ENCODE measurements around the gene PHKA1. TPM values are rescaled to one million over a fixed set of nuclear protein-coding genes. Genes with fewer than 3 reads are reported as not detected.

Gene PHKA1

Small RNA genes within 50 kb of the gene (small RNA-seq; reads per million reads assigned to genes)
- gene BX295541.1 = not detected
- gene RF00012 = not detected
- gene RNU1-112P = 9.2 reads per million, percentile 90 among the genes with 10 or more reads in this experiment

Data from skeletal muscle satellite cell (primary cell).